HepG2 (cell line): ENCODE results near the gene NHERF2. TPM values are rescaled to one million over a fixed set of nuclear protein-coding genes. Genes with fewer than 3 reads are reported as not detected.
A peak's percentile ranks its signal among the peaks of the same experiment; 100 is the strongest.

ENCODE experiments used
- EEA1 ChIP-seq: sonication (generic); formaldehyde crosslinking; IDR thresholded peaks from 2 replicates; pipeline ENCODE4 v1.5.1; 2020; ENCODE audit warnings: mild to moderate bottlenecking, missing genetic modification reagents, borderline replicate concordance
- GFI1 ChIP-seq: sonication (generic); formaldehyde crosslinking; IDR thresholded peaks from 2 replicates; pipeline ENCODE4 v1.5.0; 2020; ENCODE audit warnings: missing genetic modification reagents, mild to moderate bottlenecking, borderline replicate concordance
- HNF4A ChIP-seq: sonication (generic); formaldehyde crosslinking; IDR thresholded peaks from 2 replicates; pipeline ENCODE4 v1.4.0; 2020; ENCODE audit warnings: missing genetic modification reagents
- IRF1 ChIP-seq: sonication (generic); formaldehyde crosslinking; IDR thresholded peaks from 2 replicates; pipeline ENCODE4 v1.4.0; 2020; ENCODE audit warnings: low read depth, mild to moderate bottlenecking, missing genetic modification reagents
- MNT ChIP-seq: fragments of 450-650 bp; IDR thresholded peaks from 2 replicates; pipeline ENCODE4 v1.6.1; 2016
- NCOA1 ChIP-seq: sonication (generic); formaldehyde crosslinking; IDR thresholded peaks from 2 replicates; pipeline ENCODE4 v1.9.0; 2021; ENCODE audit warnings: missing genetic modification reagents
- PATZ1 ChIP-seq: sonication (generic); formaldehyde crosslinking; IDR thresholded peaks from 2 replicates; pipeline ENCODE4 v1.4.0; 2020; ENCODE audit warnings: missing genetic modification reagents
- PBX2 ChIP-seq: IDR thresholded peaks from 2 replicates; pipeline ENCODE4 v1.6.1; 2016; ENCODE audit warnings: control low read depth
- PHF5A ChIP-seq: IDR thresholded peaks from one replicate; pipeline ENCODE4 v1.6.1; 2018; ENCODE audit warnings: low read depth, missing genetic modification reagents; ENCODE audit not compliant: unreplicated experiment
- PRDM4 ChIP-seq: sonication (generic); formaldehyde crosslinking; IDR thresholded peaks from 2 replicates; pipeline ENCODE4 v1.9.0; 2021; ENCODE audit warnings: missing genetic modification reagents, borderline replicate concordance
- REST ChIP-seq, 2 experiments: IDR thresholded peaks; 2 replicates each; pipeline ENCODE4 v1.6.1; 2011 to 2012; ENCODE audit warnings: low read length in 2 of 2, borderline replicate concordance in 1 of 2, low read depth in 1 of 2, mild to moderate bottlenecking in 1 of 2, moderate library complexity in 1 of 2
- ZBTB14 ChIP-seq: sonication (generic); formaldehyde crosslinking; IDR thresholded peaks from 2 replicates; pipeline ENCODE4 v1.4.0; 2020; ENCODE audit warnings: missing genetic modification reagents
- ZNF33A ChIP-seq: sonication (generic); formaldehyde crosslinking; IDR thresholded peaks from 2 replicates; pipeline ENCODE4 v1.5.1; 2020; ENCODE audit warnings: missing genetic modification reagents, mild to moderate bottlenecking, moderate library complexity, borderline replicate concordance
- ZNF772 ChIP-seq: sonication (generic); formaldehyde crosslinking; IDR thresholded peaks from 2 replicates; pipeline ENCODE4 v1.5.0; 2020; ENCODE audit warnings: mild to moderate bottlenecking, missing genetic modification reagents
- ZNF788 ChIP-seq: sonication (generic); formaldehyde crosslinking; IDR thresholded peaks from 2 replicates; pipeline ENCODE4 v1.5.0; 2020; ENCODE audit warnings: mild to moderate bottlenecking, missing genetic modification reagents, borderline replicate concordance
- polyA plus RNA-seq, 8 experiments: library from polyadenylated mRNA; depleted of rRNA in 3 of 8; stranded (reverse) in 7 of 8; unstranded in 1 of 8; fragments of >200 nt; fragmentation: Illumina TruSeq in 4 of 8; extraction: Trizol in 4 of 8; gene quantifications; 2 replicates each; pipeline versions ENCODE4 v1.2.1 to v1.2.3, GENCODE V29; 2011 to 2016; ENCODE audit warnings: low read depth in 4 of 8, missing spikeins in 1 of 8, mixed read lengths in 1 of 8; ENCODE audit not compliant: insufficient read depth in 1 of 8
- total RNA-seq, 5 experiments: library from RNA; depleted of rRNA; stranded (reverse); fragments of >200 nt; fragmentation: Illumina TruSeq; extraction: Trizol; gene quantifications; 2 replicates each; pipeline ENCODE4 v1.2.3, GENCODE V29; 2016; ENCODE audit warnings: low read depth in 1 of 5

NHERF2 gene
- total and polyA plus RNA-seq, 2 of the 13 experiments (the other 11 are each of a cell fraction or from before 2014, with no cell fraction given): 23.7 to 39.3 TPM

- no peak for TF ChIP-seq HNF4A (CRISPR knock-in tag)
- no peak for TF ChIP-seq PBX2 (CRISPR knock-in tag)
- no peak for TF ChIP-seq ZNF33A (CRISPR knock-in tag)
- TF ChIP-seq ZNF772: no peak
- TF ChIP-seq EEA1 (CRISPR knock-in tag): no peak
- TF ChIP-seq PRDM4: no peak
- no peak for TF ChIP-seq ZBTB14 (CRISPR knock-in tag)
- peak; percentile 89; the same call in 1 of the 2 replicates for TF ChIP-seq PATZ1 (CRISPR knock-in tag)
- TF ChIP-seq MNT: no peak
- TF ChIP-seq NCOA1 (CRISPR knock-in tag): 0 out of 2 replicates have a peak, but pooled peaks have one; percentile 48
- TF ChIP-seq REST (IDR thresholded peaks at IDR 0.05; ENCODE audit: borderline replicate concordance in 1 of 2, low read depth in 1 of 2, low read length in 2 of 2): no peak
- peak; percentile 27; the same call in 1 of the 2 replicates for TF ChIP-seq GFI1 (CRISPR knock-in tag)
- TF ChIP-seq PHF5A (CRISPR knock-in tag): peak; percentile 23
- TF ChIP-seq ZNF788 (CRISPR knock-in tag): 0 out of 2 replicates have a peak, but pooled peaks have one; percentile 44
- no peak for TF ChIP-seq IRF1
These were observed 20.2 kb downstream of the NHERF2 start (continued) for GRCh38 chr16:2046893-2047329.
